DOHH2 (cell line): ENCODE results near the gene RYR2.

Source experiments
- H3F3A ChIP-seq: fragments of 200-600 bp; sonication (generic), shearing (Covaris generic); 2 replicates; pipeline ENCODE4 v1.6.0; 2016; ENCODE audit warnings: antibody characterized with exemption, mild to moderate bottlenecking; ENCODE audit not compliant: control insufficient read depth, insufficient read depth
- H3K27ac ChIP-seq: fragments of 200-600 bp; sonication (generic); 2 replicates; pipeline ENCODE4 v1.5.1; 2014; ENCODE audit warnings: low read depth, mild to moderate bottlenecking, low read length, moderate library complexity
- H3K27me3 ChIP-seq: fragments of 200-600 bp; sonication (generic); 2 replicates; pipeline ENCODE4 v1.6.1; 2014; ENCODE audit warnings: mild to moderate bottlenecking, low read length, mixed read lengths; ENCODE audit not compliant: control insufficient read depth
- H3K36me3 ChIP-seq: fragments of 200-600 bp; sonication (generic); 2 replicates; pipeline ENCODE4 v1.6.1; 2014; ENCODE audit warnings: mild to moderate bottlenecking, low read length, moderate library complexity, mixed read lengths; ENCODE audit not compliant: control insufficient read depth
- H3K4me1 ChIP-seq: fragments of 200-600 bp; sonication (generic); 2 replicates; pipeline ENCODE4 v1.6.1; 2014; ENCODE audit warnings: mild to moderate bottlenecking, low read length, mixed read lengths; ENCODE audit not compliant: control insufficient read depth
- H3K4me2 ChIP-seq: fragments of 200-600 bp; sonication (generic); 2 replicates; pipeline ENCODE4 v1.6.0; 2014; ENCODE audit warnings: mild to moderate bottlenecking, low read length, moderate library complexity
- H3K4me3 ChIP-seq: fragments of 200-600 bp; sonication (generic); 2 replicates; pipeline ENCODE4 v1.5.1; 2014; ENCODE audit warnings: mild to moderate bottlenecking, low read length, mixed read lengths
- H3K79me2 ChIP-seq: fragments of 200-600 bp; sonication (generic); 2 replicates; pipeline ENCODE4 v1.6.1; 2014; ENCODE audit warnings: mild to moderate bottlenecking, low read length, mixed read lengths; ENCODE audit not compliant: control insufficient read depth
- H3K9me2 ChIP-seq: fragments of 200-600 bp; sonication (generic); replicated peaks from 2 replicates; pipeline ENCODE4 v1.6.1; 2014; ENCODE audit warnings: mild to moderate bottlenecking, low read length, mixed read lengths; ENCODE audit not compliant: control insufficient read depth
- H3K9me3 ChIP-seq: fragments of 200-600 bp; sonication (generic); 2 replicates; pipeline ENCODE4 v1.6.1; 2014; ENCODE audit warnings: antibody characterized with exemption, low read length, mixed read lengths; ENCODE audit not compliant: control insufficient read depth, insufficient read depth
- H4K20me1 ChIP-seq: fragments of 200-600 bp; sonication (generic); 2 replicates; pipeline ENCODE4 v1.6.0; 2014; ENCODE audit warnings: low read depth, mild to moderate bottlenecking, antibody characterized with exemption, low read length, moderate library complexity; ENCODE audit not compliant: control insufficient read depth, insufficient read depth
- CTCF ChIP-seq: fragments of 200-600 bp; sonication (generic); IDR thresholded peaks from one replicate; pipeline ENCODE4 v1.5.1; 2014; ENCODE audit warnings: antibody characterized with exemption, mild to moderate bottlenecking, low read depth, low read length; ENCODE audit not compliant: poor library complexity, severe bottlenecking
- EZH2phosphoT487 ChIP-seq: fragments of 200-600 bp; sonication (generic); IDR thresholded peaks from 2 replicates; pipeline ENCODE4 v1.6.1; 2017; ENCODE audit warnings: borderline replicate concordance, mild to moderate bottlenecking, antibody characterized with exemption, low read length, moderate library complexity, mixed read lengths

RYR2 gene

GRCh38 chr1:237482777-237483176 is 440.8 kb downstream of the RYR2 start:
- Histone ChIP-seq H3F3A (no peaks in the 10 kb centered on the region), H3K27me3 (no peaks in the 10 kb centered on the region), H3K36me3 (no peaks in the 10 kb centered on the region), H3K9me3 (no peaks in the 10 kb centered on the region), H4K20me1 (no peaks in the 10 kb centered on the region), H3K9me2 (no peaks in the 10 kb centered on the region), H3K4me1 (no peaks in the 10 kb centered on the region), H3K27ac (no peak overlapping the region), H3K4me3 (no peak overlapping the region), H3K79me2 (no peaks in the 10 kb centered on the region), H3K4me2 (no peak overlapping the region)
- TF ChIP-seq CTCF (no peak), EZH2phosphoT487 (no peak)

GRCh38 chr1:237492359-237492758 is 450.4 kb downstream of the RYR2 start:
- H3K9me3 ChIP-seq, result no peaks in the 10 kb centered on the region
- no peaks in the 10 kb centered on the region for H3K79me2 ChIP-seq
- H4K20me1 ChIP-seq, result no peaks in the 10 kb centered on the region
- H3K36me3 ChIP-seq, result no peaks in the 10 kb centered on the region
- no peak overlapping the region for H3K27ac ChIP-seq
- no peaks in the 10 kb centered on the region for H3K4me1 ChIP-seq
- no peaks in the 10 kb centered on the region for H3F3A ChIP-seq
- TF ChIP-seq CTCF, result no peak
- no peak for TF ChIP-seq EZH2phosphoT487
- H3K9me2 ChIP-seq, result no peaks in the 10 kb centered on the region
- H3K4me2 ChIP-seq, result no peak overlapping the region
- H3K4me3 ChIP-seq, result no peak overlapping the region
- no peaks in the 10 kb centered on the region for H3K27me3 ChIP-seq

- H3K4me2 ChIP-seq, result no peak overlapping the region
- no peaks in the 10 kb centered on the region for H3K27me3 ChIP-seq
- no peaks in the 10 kb centered on the region for H3K79me2 ChIP-seq
Measured at GRCh38 chr1:237500566-237500965, 458.6 kb downstream of the RYR2 start.

More at GRCh38 chr1:237500566-237500965, 458.6 kb downstream of the RYR2 start:
- H3K4me1 ChIP-seq, result no peaks in the 10 kb centered on the region
- TF ChIP-seq CTCF (no peak), EZH2phosphoT487 (no peak)
- H3K27ac ChIP-seq, result no peak overlapping the region
- H3K4me3 ChIP-seq, result no peak overlapping the region
- H3K9me3 ChIP-seq, result no peaks in the 10 kb centered on the region
- H3K36me3 ChIP-seq, result no peaks in the 10 kb centered on the region
- no peaks in the 10 kb centered on the region for H3K9me2 ChIP-seq
- H3F3A ChIP-seq, result no peaks in the 10 kb centered on the region
- no peaks in the 10 kb centered on the region for H4K20me1 ChIP-seq
